H1 (cell line): ENCODE data around the gene OGDHL. TPM values are rescaled to one million over a fixed set of nuclear protein-coding genes. Genes with fewer than 3 reads are reported as not detected.

ENCODE experiments used
- BACH1 ChIP-seq: IDR thresholded peaks from 2 replicates; pipeline ENCODE4 v1.6.1; 2012; ENCODE audit warnings: low read length, improper control_type of control experiment
- CHD1 ChIP-seq: IDR thresholded peaks from 2 replicates; pipeline ENCODE4 v1.6.1; 2012; ENCODE audit warnings: low read depth, low read length, improper control_type of control experiment
- EZH2 ChIP-seq: fragments of 200-600 bp; sonication (generic); IDR thresholded peaks from 2 replicates; pipeline ENCODE4 v1.7.1; 2012; ENCODE audit warnings: low read depth, mild to moderate bottlenecking, moderate library complexity, low read length, inconsistent platforms; ENCODE audit not compliant: severe bottlenecking
- HDAC6 ChIP-seq: IDR thresholded peaks from one replicate; pipeline ENCODE4 v1.7.1; 2012; ENCODE audit warnings: low read depth, mild to moderate bottlenecking, inconsistent platforms, low read length, moderate library complexity
- KDM5A ChIP-seq: fragments of 200-600 bp; IDR thresholded peaks from 2 replicates; pipeline ENCODE4 v1.7.1; 2012; ENCODE audit warnings: mild to moderate bottlenecking, low read length, inconsistent platforms, mixed read lengths
- POLR2A ChIP-seq, 2 experiments: IDR thresholded peaks; 1 replicate in 1 of 2; 2 replicates in 1 of 2; pipeline ENCODE4 v1.6.1; 2011; ENCODE audit warnings: low read depth in 2 of 2, low read length in 2 of 2, mild to moderate bottlenecking in 2 of 2; ENCODE audit errors: control extremely low read depth in 1 of 2
- RBBP5 ChIP-seq: IDR thresholded peaks from 2 replicates; pipeline ENCODE4 v1.7.1; 2012; ENCODE audit warnings: low read depth, mild to moderate bottlenecking, inconsistent platforms, low read length, moderate library complexity, borderline replicate concordance
- RNF2 ChIP-seq: fragments of 200-900, 300-1000 bp; sonication (generic); IDR thresholded peaks from 2 replicates; pipeline ENCODE4 v1.7.1; 2016; ENCODE audit warnings: borderline replicate concordance, low read depth, mild to moderate bottlenecking, antibody characterized with exemption, low read length; ENCODE audit not compliant: poor library complexity, severe bottlenecking; ENCODE audit errors: missing control alignments
- SAP30 ChIP-seq: fragments of 300-600 bp; sonication (generic); IDR thresholded peaks from 2 replicates; pipeline ENCODE4 v1.7.1; 2012; ENCODE audit warnings: low read length, moderate library complexity, mild to moderate bottlenecking, inconsistent platforms; ENCODE audit not compliant: insufficient read depth, insufficient replicate concordance
- TAF7 ChIP-seq: optimal IDR thresholded peaks from 2 replicates; pipeline ENCODE3; 2011; ENCODE audit warnings: low read depth, mild to moderate bottlenecking, inconsistent platforms, low read length, moderate library complexity, borderline replicate concordance
- polyA plus RNA-seq, 7 experiments: library from polyadenylated mRNA; depleted of rRNA in 3 of 7; stranded (reverse) in 5 of 7; unstranded in 2 of 7; fragments of >200 nt in 5 of 7; fragments of 200-250 nt in 2 of 7; gene quantifications; 1 replicate in 5 of 7; 2 replicates in 1 of 7; 4 replicates in 1 of 7; pipeline versions ENCODE4 v1.2.1 to v1.2.3, GENCODE V29; 2011 to 2013; ENCODE audit warnings: missing spikeins in 2 of 7, mixed read lengths in 2 of 7
- total RNA-seq: library from RNA; stranded (reverse); fragmentation: NEBNext Ultra II Directional; extraction: Animal tissue kit (Norgen Biotek cat#: 25700); gene quantifications from 2 replicates; pipeline ENCODE4 v1.2.1, GENCODE V29; 2021

The OGDHL gene
- total and polyA plus RNA-seq, 2 of the 8 experiments (the other 6 are each of a cell fraction or from before 2014, with no cell fraction given), result 16.1 to 16.6 TPM

DNA sequence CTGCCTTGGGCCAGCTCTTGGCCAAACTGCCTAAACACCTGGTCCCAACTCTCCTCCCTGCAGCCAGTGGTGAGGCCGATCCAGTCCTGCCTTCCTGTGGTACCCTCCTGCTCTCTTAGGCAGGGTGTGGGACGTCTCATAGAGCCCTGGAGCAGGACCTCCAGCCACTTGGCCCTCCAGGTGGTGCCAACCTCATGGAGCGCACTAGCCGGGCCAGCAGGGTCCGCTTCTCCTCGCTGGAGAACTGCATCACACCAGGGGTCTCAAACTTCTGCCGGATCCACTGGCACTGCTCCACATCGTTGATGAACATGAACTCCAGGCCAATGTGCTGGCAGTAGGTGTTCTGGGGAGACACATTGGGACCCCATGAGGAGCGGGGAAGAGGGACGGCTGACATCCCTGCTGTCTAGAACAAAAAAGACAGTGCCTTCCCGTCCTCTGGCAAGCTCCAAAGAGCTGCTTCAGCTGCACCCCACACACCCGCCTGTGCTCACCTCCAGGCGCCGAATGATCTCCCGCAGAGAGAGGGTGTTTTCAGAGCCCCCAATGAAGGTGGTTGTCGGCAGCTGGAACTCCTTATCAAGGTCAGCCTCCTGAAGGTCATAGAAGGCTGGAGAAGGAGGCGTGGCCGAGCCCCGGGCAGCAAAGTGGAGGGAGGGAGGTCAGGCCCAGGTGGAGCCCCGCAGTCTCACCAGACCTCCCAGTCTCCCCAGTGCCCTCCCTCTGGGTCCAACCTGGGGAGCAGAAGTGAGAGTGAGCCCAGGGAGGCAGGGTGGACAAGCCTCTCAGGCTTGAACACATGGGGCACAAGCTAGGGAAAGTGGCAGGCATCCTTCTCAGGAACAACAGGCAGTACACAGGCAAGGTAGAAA is 10.2 kb downstream of the OGDHL start (continued):
- TF ChIP-seq RNF2 (no peak), TAF7 (no peak), SAP30 (no peak), HDAC6 (no peak), RBBP5 (no peak), KDM5A (no peak), CHD1 (no peak), BACH1 (no peak), POLR2A (IDR thresholded peaks at IDR 0.05; ENCODE audit: control extremely low read depth in 1 of 2, low read depth in 2 of 2, low read length in 2 of 2) (no peak), EZH2 (no peak)
